K562 (cell line): ENCODE results near the gene LAMTOR4. TPM values are rescaled to one million over a fixed set of nuclear protein-coding genes. Genes with fewer than 3 reads are reported as not detected.

Experiments
- CHD1 ChIP-seq: fragments of 200-600 bp; sonication (generic); IDR thresholded peaks from one replicate; pipeline ENCODE4 v1.6.1; 2012; ENCODE audit warnings: mild to moderate bottlenecking, moderate library complexity, low read length, inconsistent platforms
- CREBBP ChIP-seq: IDR thresholded peaks from one replicate; pipeline ENCODE4 v1.6.1; 2012; ENCODE audit warnings: low read depth, mild to moderate bottlenecking, control low read depth, inconsistent platforms, low read length
- DACH1 ChIP-seq: fragments of 450-650 bp; IDR thresholded peaks from 2 replicates; pipeline ENCODE4 v1.6.1; 2018; ENCODE audit not compliant: partially characterized antibody
- FOSL1 ChIP-seq: fragments of 200-800 bp; sonication (Bioruptor generic); conservative IDR thresholded peaks from 2 replicates; pipeline ENCODE4 v1.6.1; 2016; ENCODE audit warnings: missing genetic modification characterization, missing compliant biosample characterization
- LARP7 ChIP-seq: fragments of 450-650 bp; IDR thresholded peaks from 2 replicates; pipeline ENCODE4 v1.6.1; 2016
- NFATC3 ChIP-seq: fragments of 450-650 bp; IDR thresholded peaks from 2 replicates; pipeline ENCODE4 v1.6.1; 2017; ENCODE audit warnings: mild to moderate bottlenecking
- NONO ChIP-seq, 2 experiments: fragments of 200-400 bp in 1 of 2; fragments of 450-650 bp in 1 of 2; formaldehyde crosslinking in 1 of 2; IDR thresholded peaks; 2 replicates each; pipeline ENCODE4 v1.6.1; 2017; ENCODE audit warnings: low read depth in 2 of 2, mild to moderate bottlenecking in 2 of 2, moderate library complexity in 2 of 2, low read length in 1 of 2
- PHB2 ChIP-seq: fragments of 450-650 bp; IDR thresholded peaks from 2 replicates; pipeline ENCODE4 v1.6.1; 2017; ENCODE audit warnings: low read depth
- PHTF2 ChIP-seq: fragments of 250-450 bp; sonication (Bioruptor Pico); IDR thresholded peaks from 2 replicates; pipeline ENCODE4 v1.5.0; 2021; ENCODE audit warnings: mild to moderate bottlenecking
- POLR2A ChIP-seq: fragments of 450-650 bp; conservative IDR thresholded peaks from 2 replicates; pipeline ENCODE4 v1.6.1; 2016
- POLR2G ChIP-seq: fragments of 200-400 bp; formaldehyde crosslinking; IDR thresholded peaks from 2 replicates; pipeline ENCODE4 v1.6.1; 2017; ENCODE audit warnings: low read depth, mild to moderate bottlenecking, antibody characterized with exemption, low read length, moderate library complexity
- POLR2H ChIP-seq: IDR thresholded peaks from 2 replicates; pipeline ENCODE4 v1.6.1; 2016; ENCODE audit warnings: missing genetic modification characterization, low read depth, mild to moderate bottlenecking, control low read depth, missing compliant biosample characterization, moderate library complexity
- POU5F1 ChIP-seq: fragments of 150-350 bp; IDR thresholded peaks from 2 replicates; pipeline ENCODE4 v1.6.1; 2014; ENCODE audit warnings: borderline replicate concordance, low read length, low read depth, mild to moderate bottlenecking; ENCODE audit not compliant: partially characterized antibody
- SMARCA4 ChIP-seq: fragments of 450-650 bp; IDR thresholded peaks from 2 replicates; pipeline ENCODE4 v1.6.1; 2016
- TAF15 ChIP-seq: fragments of 200-400 bp; formaldehyde crosslinking; IDR thresholded peaks from 2 replicates; pipeline ENCODE4 v1.6.1; 2017; ENCODE audit warnings: mild to moderate bottlenecking, low read depth, low read length, moderate library complexity
- TAL1 ChIP-seq: fragments of 450-650 bp; IDR thresholded peaks from 2 replicates; pipeline ENCODE4 v1.6.1; 2016; ENCODE audit warnings: mild to moderate bottlenecking
- TFAM ChIP-seq: fragments of 250-450 bp; sonication (Bioruptor Pico); conservative IDR thresholded peaks from 2 replicates; pipeline ENCODE4 v1.5.0; 2021; ENCODE audit warnings: mild to moderate bottlenecking, moderate library complexity
- ZNF224 ChIP-seq: sonication (generic); formaldehyde crosslinking; IDR thresholded peaks from 2 replicates; pipeline ENCODE4 v1.8.0; 2022; ENCODE audit warnings: mild to moderate bottlenecking, missing genetic modification reagents
- ZNF311 ChIP-seq: fragments of 250-450 bp; sonication (Bioruptor Pico); IDR thresholded peaks from 2 replicates; pipeline ENCODE4 v1.4.0; 2020; ENCODE audit warnings: mild to moderate bottlenecking, moderate library complexity
- ZNF76 ChIP-seq: fragments of 250-450 bp; sonication (Bioruptor Pico); IDR thresholded peaks from 2 replicates; pipeline ENCODE4 v1.4.0; 2020; ENCODE audit warnings: mild to moderate bottlenecking, moderate library complexity, borderline replicate concordance
- ZNF79 ChIP-seq: fragments of 250-450 bp; sonication (Bioruptor Pico); IDR thresholded peaks from 2 replicates; pipeline ENCODE4 v1.4.0; 2020; ENCODE audit warnings: low read depth, mild to moderate bottlenecking, moderate library complexity
- polyA plus RNA-seq, 8 experiments: library from polyadenylated mRNA; depleted of rRNA in 4 of 8; stranded (reverse) in 5 of 8; unstranded in 3 of 8; fragments of >200 nt; fragmentation: Nextera tagmentation in 2 of 8; fragmentation: Illumina TruSeq in 1 of 8; extraction: Ambion mirVana in 2 of 8; extraction: Trizol in 1 of 8; gene quantifications; 2 replicates each; pipeline versions ENCODE4 v1.2.1 to v1.2.3, GENCODE V29; 2011 to 2014; ENCODE audit warnings: inconsistent platforms in 1 of 8, missing spikeins in 1 of 8
- total RNA-seq, 7 experiments: library from RNA; depleted of rRNA in 6 of 7; stranded (reverse); fragments of >200 nt in 6 of 7; fragmentation: Illumina TruSeq in 2 of 7; extraction: Trizol in 2 of 7; gene quantifications; 2 replicates each; pipeline versions ENCODE4 v1.2.1 to v1.2.3, GENCODE V29; 2011 to 2021; ENCODE audit warnings: low replicate concordance in 1 of 7
- TF ChIP-seq, protein P1 (sequence below): fragments of 450-650 bp; formaldehyde crosslinking; IDR thresholded peaks from 2 replicates; pipeline ENCODE4 v1.4.0; 2020; ENCODE audit warnings: mild to moderate bottlenecking, moderate library complexity
- TF ChIP-seq, protein P2 (sequence below), 2 experiments: fragments of 250-450 bp in 1 of 2; fragments of 450-650 bp in 1 of 2; sonication (Bioruptor Pico) in 1 of 2; IDR thresholded peaks; 2 replicates each; pipeline versions ENCODE4 v1.6.1 to v1.8.0; 2016 to 2021; ENCODE audit warnings: mild to moderate bottlenecking in 2 of 2, moderate library complexity in 2 of 2, missing compliant biosample characterization in 1 of 2, missing genetic modification characterization in 1 of 2
- TF ChIP-seq, protein P3 (sequence below): fragments of 450-650 bp; formaldehyde crosslinking; IDR thresholded peaks from 2 replicates; pipeline ENCODE4 v1.4.0; 2022; ENCODE audit warnings: mild to moderate bottlenecking, moderate library complexity
- TF ChIP-seq, protein P4 (sequence below): sonication (generic); formaldehyde crosslinking; IDR thresholded peaks from 2 replicates; pipeline ENCODE4 v1.8.0; 2022; ENCODE audit warnings: missing genetic modification reagents, mild to moderate bottlenecking, moderate library complexity, borderline replicate concordance

The LAMTOR4 gene
- total and polyA plus RNA-seq, 9 of the 15 experiments (the other 6 are each of a cell fraction or from before 2014, with no cell fraction given), result 79.6 to 314 (median 195) TPM

DNA sequence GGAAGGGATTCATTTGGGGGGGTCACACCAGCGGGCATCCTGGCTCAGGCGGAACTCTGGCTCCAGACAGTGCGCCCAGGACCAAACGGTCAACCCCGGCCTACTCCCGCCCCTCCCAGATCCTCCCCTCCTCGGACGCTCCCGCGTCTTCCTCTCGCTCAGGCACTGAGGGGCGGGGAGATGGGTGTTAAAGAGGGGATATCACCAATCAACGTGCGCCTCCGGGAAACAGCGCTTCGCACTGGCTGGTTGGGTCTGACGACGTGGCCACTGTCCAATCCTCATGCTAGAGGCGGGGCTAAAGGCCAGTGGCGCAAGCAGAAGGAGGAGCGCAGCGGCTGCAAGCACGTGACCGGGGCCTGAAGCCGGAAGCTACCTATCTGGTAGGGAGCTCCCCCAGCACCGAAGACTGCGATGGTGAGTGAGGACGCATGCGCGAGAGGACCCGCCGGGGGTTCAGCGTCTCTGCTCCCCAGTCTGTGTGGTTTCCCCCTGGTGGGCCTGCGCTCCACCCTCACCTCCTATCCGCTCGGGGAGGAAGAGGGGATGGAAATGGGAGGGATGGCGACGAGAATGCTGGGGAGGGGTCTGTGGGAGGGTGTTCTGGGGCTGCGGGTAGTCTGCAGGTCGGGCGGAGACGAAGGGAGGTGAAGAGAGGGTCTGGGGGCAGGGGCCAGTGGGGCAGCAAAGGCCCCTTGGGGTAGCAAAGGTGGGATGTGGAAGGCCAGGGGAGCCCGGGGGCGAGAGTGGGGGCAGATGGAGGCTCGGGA is at the start of gene LAMTOR4 (continued):
- no peak for TF ChIP-seq POU5F1
- TF ChIP-seq TFAM (CRISPR knock-in tag), result no peak
- no peak for TF ChIP-seq PHTF2 (CRISPR knock-in tag)
- TF ChIP-seq SMARCA4, result peak; percentile 11; the same call in 1 of the 2 replicates
- TF ChIP-seq TAF15, result no peak
- TF ChIP-seq ZNF224 (CRISPR knock-in tag), result no peak
- TF ChIP-seq CHD1, result no peak
- TF ChIP-seq TAL1, result 0 out of 2 replicates have a peak, but pooled peaks have one; percentile 22
- TF ChIP-seq POLR2A, result peak; percentile 92
- TF ChIP-seq ZNF311 (CRISPR knock-in tag), result no peak
- TF ChIP-seq DACH1, result no peak
- no peak for TF ChIP-seq NFATC3
- peak; percentile 53; the same call in 1 of the 2 replicates for TF ChIP-seq PHB2
- no peak for TF ChIP-seq FOSL1 (tag)
- TF ChIP-seq POLR2H (tag), result peak; percentile 43; the same call in 1 of the 2 replicates
- TF ChIP-seq NONO (IDR thresholded peaks at IDR 0.05; ENCODE audit: low read depth in 2 of 2, low read length in 1 of 2), result no peak
- TF ChIP-seq, protein P1, sequence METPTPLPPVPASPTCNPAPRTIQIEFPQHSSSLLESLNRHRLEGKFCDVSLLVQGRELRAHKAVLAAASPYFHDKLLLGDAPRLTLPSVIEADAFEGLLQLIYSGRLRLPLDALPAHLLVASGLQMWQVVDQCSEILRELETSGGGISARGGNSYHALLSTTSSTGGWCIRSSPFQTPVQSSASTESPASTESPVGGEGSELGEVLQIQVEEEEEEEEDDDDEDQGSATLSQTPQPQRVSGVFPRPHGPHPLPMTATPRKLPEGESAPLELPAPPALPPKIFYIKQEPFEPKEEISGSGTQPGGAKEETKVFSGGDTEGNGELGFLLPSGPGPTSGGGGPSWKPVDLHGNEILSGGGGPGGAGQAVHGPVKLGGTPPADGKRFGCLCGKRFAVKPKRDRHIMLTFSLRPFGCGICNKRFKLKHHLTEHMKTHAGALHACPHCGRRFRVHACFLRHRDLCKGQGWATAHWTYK (CRISPR knock-in tag), result peak; percentile 18
- TF ChIP-seq, protein P2, sequence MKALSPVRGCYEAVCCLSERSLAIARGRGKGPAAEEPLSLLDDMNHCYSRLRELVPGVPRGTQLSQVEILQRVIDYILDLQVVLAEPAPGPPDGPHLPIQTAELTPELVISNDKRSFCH (CRISPR knock-in tag; IDR thresholded peaks at IDR 0.05), result no peak
- TF ChIP-seq, protein P2 (tag; IDR thresholded peaks at IDR 0.05), result no peak
- peak; percentile 52; the same call in 1 of the 2 replicates for TF ChIP-seq LARP7
- TF ChIP-seq, protein P3, sequence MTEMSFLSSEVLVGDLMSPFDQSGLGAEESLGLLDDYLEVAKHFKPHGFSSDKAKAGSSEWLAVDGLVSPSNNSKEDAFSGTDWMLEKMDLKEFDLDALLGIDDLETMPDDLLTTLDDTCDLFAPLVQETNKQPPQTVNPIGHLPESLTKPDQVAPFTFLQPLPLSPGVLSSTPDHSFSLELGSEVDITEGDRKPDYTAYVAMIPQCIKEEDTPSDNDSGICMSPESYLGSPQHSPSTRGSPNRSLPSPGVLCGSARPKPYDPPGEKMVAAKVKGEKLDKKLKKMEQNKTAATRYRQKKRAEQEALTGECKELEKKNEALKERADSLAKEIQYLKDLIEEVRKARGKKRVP (CRISPR knock-in tag), result no peak
- peak; percentile 31; the same call in 1 of the 2 replicates for TF ChIP-seq ZNF76
- peak; percentile 89 for TF ChIP-seq POLR2G
- TF ChIP-seq CREBBP, result no peak
- TF ChIP-seq, protein P4, sequence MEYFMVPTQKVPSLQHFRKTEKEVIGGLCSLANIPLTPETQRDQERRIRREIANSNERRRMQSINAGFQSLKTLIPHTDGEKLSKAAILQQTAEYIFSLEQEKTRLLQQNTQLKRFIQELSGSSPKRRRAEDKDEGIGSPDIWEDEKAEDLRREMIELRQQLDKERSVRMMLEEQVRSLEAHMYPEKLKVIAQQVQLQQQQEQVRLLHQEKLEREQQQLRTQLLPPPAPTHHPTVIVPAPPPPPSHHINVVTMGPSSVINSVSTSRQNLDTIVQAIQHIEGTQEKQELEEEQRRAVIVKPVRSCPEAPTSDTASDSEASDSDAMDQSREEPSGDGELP (CRISPR knock-in tag), result peak; percentile 72
- no peak for TF ChIP-seq ZNF79
